Activated CD4-positive, CD25-positive, alpha-beta regulatory T cell (primary cell): ENCODE data around the gene CA11.
"Not testable (repeated sequence)": the region's sequence is repeated elsewhere in the genome, so short reads cannot be mapped to it uniquely, and the experiment has no call there.

ENCODE experiments used
- DNase-seq, 4 experiments: peaks; one replicate each; lab custom pipeline; 2025; lab: John Stamatoyannopoulos, UW

The CA11 gene

GRCh38 chr19:48646001-48646721, at the start of gene CA11:
Gene CA11, minus strand, starts transcription at chr19:48646187. Its CDS starts 555 bp downstream, at chr19:48645632.
- DNase-seq, result peak; percentile 77 to 87 (median 83)

DNA sequence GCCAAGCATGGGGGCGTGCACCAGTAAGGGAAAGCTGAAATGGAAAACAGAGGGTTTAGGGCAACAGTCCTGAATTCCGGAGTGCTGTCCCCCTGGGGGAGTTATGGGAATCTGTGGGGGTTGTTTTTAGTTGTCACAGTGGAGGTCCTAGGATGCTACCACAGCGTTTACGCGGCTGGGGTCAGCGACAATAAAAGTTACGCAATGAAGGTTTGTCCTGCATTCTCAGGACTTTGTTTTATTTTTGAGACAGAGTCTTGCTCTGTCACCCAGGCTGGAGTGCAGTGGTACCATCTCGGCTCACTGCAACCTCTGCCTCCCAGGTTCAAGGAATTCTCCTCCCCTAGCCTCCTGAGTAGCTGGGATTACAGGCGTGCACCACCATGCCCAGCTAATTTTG, 47.6 kb upstream of the CA11 start:
- not testable (repeated sequence) for DNase-seq

DNA sequence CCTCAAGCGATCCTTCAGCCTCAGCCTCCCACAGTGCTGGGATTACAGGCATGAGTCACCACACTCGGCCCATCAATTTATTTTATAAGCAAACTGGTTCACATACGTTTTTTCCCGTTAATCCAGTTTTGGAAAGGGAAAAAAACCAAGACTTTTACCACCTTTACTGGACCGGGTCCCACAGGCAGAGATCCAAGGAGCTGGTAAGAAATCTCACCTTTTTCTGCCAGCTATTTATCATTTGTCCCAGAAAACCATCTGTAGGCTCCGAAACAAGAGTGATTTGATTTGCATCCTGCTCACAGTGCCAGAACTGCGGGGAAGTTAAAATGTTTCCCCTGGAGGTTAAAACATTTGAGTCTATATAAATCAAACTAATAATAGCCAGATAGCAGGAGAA, 43.5 kb upstream of the CA11 start:
- no peak for DNase-seq

- no peak for DNase-seq
Measured at GRCh38 chr19:48687776-48688175, 41.8 kb upstream of the CA11 start.

- not testable (repeated sequence) for DNase-seq
Measured at GRCh38 chr19:48686637-48687036, 40.6 kb upstream of the CA11 start.

GRCh38 chr19:48686088-48686487, 40.1 kb upstream of the CA11 start:
- no peak for DNase-seq

GRCh38 chr19:48685583-48685982, 39.6 kb upstream of the CA11 start:
- no peak for DNase-seq

DNA sequence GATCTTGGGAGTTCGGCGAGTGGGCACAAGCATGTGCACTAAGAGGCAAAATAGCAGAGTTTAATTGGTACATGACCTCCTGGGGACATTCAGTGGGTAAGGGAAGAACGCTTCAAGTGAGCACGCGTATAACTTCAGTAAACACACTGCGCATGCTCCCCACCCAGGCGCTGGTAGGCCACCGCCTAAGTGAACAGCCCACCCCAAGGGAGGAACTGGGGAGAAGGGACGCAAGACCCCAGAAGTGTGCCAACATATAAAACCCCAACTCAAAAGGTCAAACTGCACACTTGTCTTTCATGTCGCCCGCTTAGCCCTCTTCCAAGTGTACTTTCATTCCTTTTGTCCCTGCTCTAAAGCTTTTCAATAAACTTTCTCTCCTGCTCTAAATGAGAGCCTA, 37.4 kb upstream of the CA11 start:
- DNase-seq, result no peak

- DNase-seq, result no peak
Measured at GRCh38 chr19:48681127-48681470, 35.1 kb upstream of the CA11 start.

DNA sequence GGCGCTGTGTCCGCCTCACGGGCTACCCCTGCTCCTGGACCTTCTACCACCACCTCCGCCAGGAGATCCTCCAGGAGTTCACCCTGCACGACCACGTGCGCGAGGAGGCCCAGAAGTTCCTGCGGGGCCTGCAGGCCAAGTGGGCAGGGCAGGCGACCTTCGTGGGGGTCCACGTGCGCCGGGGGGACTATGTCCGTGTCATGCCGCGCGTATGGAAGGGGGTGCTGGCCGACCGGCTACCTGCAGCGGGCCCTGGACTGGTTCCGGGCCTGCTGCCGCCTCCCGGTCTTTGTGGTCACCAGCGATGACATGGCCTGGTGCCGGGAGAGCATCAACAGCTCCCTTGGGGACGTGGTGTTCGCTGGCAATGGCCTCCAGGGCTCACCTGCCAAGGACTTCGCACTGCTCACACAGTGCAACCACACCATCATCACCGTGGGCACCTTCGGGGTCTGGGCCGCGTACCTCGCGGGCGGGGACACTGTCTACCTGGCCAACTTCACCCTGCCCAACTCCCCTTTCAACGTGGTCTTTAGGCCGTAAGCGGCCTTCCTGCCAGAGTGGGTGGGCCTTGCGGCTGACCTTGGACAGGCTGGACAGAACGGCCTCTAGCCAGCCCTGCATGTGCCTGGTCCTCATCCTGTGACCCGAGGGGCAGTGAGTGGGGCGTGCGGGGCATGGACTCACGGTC, 34.6 kb upstream of the CA11 start:
- no peak for DNase-seq

- not testable (repeated sequence) for DNase-seq
Measured at GRCh38 chr19:48680006-48680405, 34.0 kb upstream of the CA11 start.

GRCh38 chr19:48678201-48678600, 32.2 kb upstream of the CA11 start:
- no peak for DNase-seq

- DNase-seq, result no peak
Measured at GRCh38 chr19:48676887-48677286, 30.9 kb upstream of the CA11 start.

DNA sequence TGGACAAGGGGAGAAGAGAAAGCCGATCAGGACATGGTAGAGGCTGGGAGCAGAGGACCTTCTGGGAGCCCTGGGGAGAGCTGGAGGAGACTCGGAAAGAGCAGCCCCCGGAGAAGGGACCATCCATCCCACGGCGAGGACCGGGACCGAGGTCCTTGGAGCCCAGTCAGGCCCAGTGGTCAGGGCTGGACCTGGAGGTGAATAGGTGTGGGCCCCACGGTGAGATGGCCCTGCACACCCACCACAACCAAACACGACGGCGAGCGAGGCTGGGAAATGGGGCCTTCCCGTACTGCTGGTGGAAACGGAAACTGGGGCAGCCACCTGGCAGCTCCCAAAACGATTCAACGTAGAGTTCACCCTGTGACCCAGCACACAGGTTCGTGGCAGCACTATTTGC, 30.5 kb upstream of the CA11 start:
- DNase-seq, result no peak

DNA sequence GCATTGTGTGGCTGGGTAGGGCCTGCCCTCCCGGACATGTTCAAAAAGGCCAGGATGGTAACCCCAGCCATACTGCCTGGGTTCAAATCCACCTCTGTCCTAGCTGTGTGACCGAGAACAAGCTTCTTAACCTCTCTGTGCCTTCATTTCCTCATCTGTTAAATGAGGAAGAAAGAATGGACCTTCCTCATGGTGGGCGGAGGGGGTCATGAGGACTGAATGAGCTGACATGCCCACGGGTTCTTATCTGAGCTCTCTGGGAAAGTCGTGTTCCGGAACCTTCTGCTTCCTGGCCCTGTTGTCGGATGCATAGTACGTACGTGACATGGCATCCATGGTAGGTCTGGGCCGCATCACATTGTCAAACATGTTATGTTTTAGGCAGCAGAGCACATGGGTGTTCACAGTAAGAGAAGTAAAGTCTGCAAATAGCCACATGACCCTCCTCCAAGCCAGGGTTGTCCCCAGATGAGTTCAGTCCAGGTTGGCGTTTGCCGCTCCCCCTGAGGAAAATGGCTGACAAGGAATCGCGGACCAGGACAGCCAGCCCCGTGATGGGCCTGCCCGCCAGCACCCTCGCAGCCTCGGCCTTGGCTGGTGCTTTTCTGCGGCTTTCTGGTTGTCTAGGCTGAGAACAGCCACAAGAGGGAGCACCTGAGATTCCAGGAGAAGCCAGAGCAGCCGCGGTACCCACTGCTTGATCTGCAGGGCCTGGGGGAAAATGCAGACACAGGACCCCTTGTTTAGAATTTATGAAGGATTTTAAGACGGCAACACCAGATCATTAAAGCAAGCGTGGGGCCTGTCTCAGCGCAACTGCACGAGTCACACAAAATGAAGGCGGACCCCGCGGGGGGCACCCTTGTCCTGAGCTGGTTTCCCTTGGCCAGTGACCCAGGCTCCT, 29.2 kb upstream of the CA11 start:
- DNase-seq, result peak; percentile 37 to 61 (median 47)

DNA sequence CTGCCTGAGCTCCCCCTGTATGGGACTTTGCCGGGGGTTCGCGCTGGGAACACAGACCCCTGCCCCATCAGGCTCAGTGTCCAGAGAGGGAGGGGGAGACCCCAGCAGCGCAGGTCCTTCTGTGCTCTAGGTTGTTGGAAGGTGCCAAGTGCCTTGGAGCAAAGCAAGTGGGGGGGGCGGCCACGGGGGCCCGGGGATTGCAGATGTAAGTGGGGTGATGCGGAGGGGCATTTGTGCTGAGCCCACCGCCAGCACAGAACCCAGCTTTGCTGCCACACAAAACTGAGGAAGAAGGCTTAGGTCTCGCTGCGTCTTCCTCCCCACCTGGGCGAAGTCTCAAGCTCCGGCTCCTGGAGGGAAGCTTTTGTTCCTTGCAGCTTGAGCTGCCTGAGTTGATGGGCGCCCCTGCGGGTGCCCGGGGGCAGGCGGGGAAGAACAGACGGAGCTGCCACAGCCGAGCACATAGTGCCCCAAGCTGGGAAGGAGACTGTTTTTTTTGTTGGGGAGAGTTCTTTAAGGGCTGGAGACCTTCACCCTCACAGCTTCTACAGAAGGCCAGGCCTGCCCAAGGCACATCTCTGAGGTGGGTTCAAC, 28.3 kb upstream of the CA11 start:
- DNase-seq, result no peak

DNA sequence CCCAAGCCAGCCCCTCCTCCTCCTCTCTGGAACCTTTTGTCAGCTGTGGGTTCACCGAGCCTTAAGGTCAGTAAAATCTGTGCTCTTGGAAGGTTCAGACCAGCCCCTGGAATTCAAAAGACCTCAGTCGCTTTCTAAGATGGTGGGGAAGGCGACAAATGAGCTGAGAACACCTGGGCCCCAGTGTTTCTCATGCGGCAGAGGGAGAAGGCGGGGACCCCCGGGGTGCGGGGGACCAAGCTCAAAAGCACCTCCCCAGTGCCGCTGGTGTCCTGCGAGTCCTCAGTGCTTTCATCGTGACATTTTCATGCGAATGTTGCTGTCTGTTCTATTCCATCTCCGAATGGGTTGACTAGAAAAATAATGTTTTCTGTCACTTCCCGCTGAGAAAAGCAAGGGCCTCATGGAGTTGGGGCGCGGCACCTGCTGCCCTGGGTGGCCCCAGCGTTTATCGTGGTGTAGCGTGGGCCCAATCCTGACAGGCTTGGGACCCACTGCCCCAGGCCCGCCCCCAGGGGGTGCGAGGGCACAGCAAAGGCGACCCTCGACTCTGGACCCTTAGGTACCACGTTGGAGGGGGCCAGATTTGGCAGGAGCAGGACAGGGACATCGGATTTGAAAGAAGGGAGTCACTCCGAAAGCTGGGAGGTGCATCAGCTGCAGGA, 27.6 kb upstream of the CA11 start:
- DNase-seq, result no peak

GRCh38 chr19:48672994-48673393, 27.0 kb upstream of the CA11 start, which contains the start of gene NTN5:
Gene NTN5, minus strand, starts transcription at chr19:48673017. Its CDS starts 2,031 bp downstream, at chr19:48670986.
- no peak for DNase-seq

DNA sequence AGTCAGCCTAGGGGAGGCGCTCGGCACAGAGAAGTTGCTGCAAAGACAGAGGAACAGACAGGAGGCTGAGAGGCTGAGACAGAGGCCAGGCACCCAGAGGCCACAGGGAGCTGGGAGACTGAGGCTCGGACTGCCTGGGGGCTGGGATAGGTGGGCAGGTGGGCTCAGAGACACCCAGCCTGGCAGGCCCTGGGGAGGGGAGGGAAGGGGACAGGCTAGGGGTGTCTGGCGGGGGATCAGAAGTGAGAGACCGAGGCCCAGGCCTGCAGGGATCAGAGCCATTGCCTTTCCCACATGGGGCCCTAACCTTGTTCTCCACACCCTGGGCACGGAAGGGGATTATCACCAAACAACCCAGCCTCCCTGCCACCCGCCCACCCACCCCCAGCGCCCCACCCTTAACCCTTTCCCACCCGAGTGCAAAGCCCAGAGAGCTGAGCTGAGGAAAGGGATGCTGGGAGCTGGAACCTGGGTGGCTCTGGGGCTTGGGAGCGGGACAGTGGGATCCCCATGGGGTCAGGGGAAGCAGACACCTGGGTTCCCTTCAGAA, 25.5 kb upstream of the CA11 start:
- DNase-seq, result no peak

DNA sequence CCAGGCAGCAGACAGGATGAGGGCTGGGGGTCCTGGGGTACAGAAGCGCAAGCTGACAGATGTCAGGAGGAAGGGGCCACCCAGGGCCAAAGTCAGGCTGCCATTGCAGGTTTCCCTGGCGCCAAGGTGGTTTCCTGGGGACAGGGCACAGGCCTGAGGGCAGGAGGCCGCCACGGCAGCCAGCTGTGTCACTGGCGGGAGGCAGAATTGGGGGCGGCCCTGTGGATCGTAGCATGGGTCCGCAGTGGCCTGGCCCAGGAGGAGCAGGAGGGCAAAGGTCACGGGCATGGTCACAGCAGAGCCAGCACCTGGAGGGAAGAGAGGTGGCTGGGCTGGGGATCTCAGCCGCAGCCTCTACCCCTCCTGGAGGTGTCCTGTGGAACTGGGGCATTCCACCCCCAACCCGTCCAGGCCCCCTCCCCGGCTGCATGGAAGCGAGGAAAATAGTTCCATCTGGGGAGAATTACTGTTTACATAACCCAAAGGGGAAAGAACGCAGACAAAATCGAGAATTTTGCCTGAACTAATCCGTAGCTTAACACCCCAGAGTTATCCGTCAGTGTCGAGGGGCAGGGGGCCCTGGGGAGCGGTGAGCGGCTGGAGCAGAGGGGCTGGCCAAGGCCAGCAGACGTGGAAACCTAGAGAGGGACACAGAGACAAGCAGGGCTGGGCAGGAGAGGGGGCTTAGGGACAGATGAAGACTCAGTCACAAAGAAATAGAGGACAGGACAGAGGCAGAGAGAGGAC, 24.9 kb upstream of the CA11 start:
- no peak for DNase-seq
